ENCODE results near the gene HIVEP1. TPM values are rescaled to one million over a fixed set of nuclear protein-coding genes. Genes with fewer than 3 reads are reported as not detected.

Gene HIVEP1
- total and polyA plus RNA-seq, 5 donors, result 5.1 to 16.9 (median 14.4) TPM

- Histone ChIP-seq H3K9me3 (ENCODE audit: control insufficient read depth, low read length) (no peaks in the 10 kb centered on the region), H3K27me3 (ENCODE audit: control insufficient read depth, insufficient read depth) (no peaks in the 10 kb centered on the region), H3K4me3 (ENCODE audit: low read length) (no peak overlapping the region), H3K4me1 (ENCODE audit: control insufficient read depth, insufficient read depth, low read length) (no peaks in the 10 kb centered on the region), H3K27ac (ENCODE audit: low read length) (no peak overlapping the region)
- DNase-seq (no peak), ATAC-seq (no peak)
- intact Hi-C loops (cut with DNase I), result no loop called here
These were observed 38.0 kb upstream of the HIVEP1 start for GRCh38 chr6:11974089-11974488.

- Histone ChIP-seq H3K27me3 (ENCODE audit: control insufficient read depth, insufficient read depth) (no peaks in the 10 kb centered on the region), H3K4me3 (ENCODE audit: low read length) (no peak overlapping the region), H3K4me1 (ENCODE audit: control insufficient read depth, insufficient read depth, low read length) (no peaks in the 10 kb centered on the region), H3K27ac (ENCODE audit: low read length) (no peak overlapping the region), H3K9me3 (ENCODE audit: control insufficient read depth, low read length) (no peaks in the 10 kb centered on the region)
- ATAC-seq, result no peak
- WGBS, result 81% methylated on average over 14 of the region's 14 CpGs
- intact Hi-C loops (cut with DNase I), result no loop called here
- peak in 1 of 3 donors; percentile 50 for DNase-seq
These were observed 36.6 kb upstream of the HIVEP1 start for GRCh38 chr6:11975353-11975977.

- no peak overlapping the region for H3K4me3 ChIP-seq (ENCODE audit: low read length)
- no peaks in the 10 kb centered on the region for H3K4me1 ChIP-seq (ENCODE audit: control insufficient read depth, insufficient read depth, low read length)
- no peak overlapping the region for H3K27ac ChIP-seq (ENCODE audit: low read length)
- no peak for ATAC-seq
- 70% methylated on average over 1 of the region's 1 CpG for WGBS
- no peaks in the 10 kb centered on the region for H3K9me3 ChIP-seq (ENCODE audit: control insufficient read depth, low read length)
- DNase-seq, result no peak
- no peaks in the 10 kb centered on the region for H3K27me3 ChIP-seq (ENCODE audit: control insufficient read depth, insufficient read depth)
- intact Hi-C loops (cut with DNase I), result no loop called here
These were observed 35.6 kb upstream of the HIVEP1 start for GRCh38 chr6:11976489-11976888.

GRCh38 chr6:11977193-11977592 is 34.9 kb upstream of the HIVEP1 start:
- no peaks in the 10 kb centered on the region for H3K9me3 ChIP-seq (ENCODE audit: control insufficient read depth, low read length)
- no peak for ATAC-seq
- H3K4me1 ChIP-seq (ENCODE audit: control insufficient read depth, insufficient read depth, low read length), result no peaks in the 10 kb centered on the region
- no peaks in the 10 kb centered on the region for H3K27me3 ChIP-seq (ENCODE audit: control insufficient read depth, insufficient read depth)
- 94% methylated on average over 5 of the region's 5 CpGs for WGBS
- DNase-seq, result no peak
- H3K27ac ChIP-seq (ENCODE audit: low read length), result no peak overlapping the region
- intact Hi-C loops (cut with DNase I), result no loop called here
- H3K4me3 ChIP-seq (ENCODE audit: low read length), result no peak overlapping the region

GRCh38 chr6:11977738-11978137 is 34.4 kb upstream of the HIVEP1 start:
- intact Hi-C loops (cut with DNase I), result no loop called here
- Histone ChIP-seq H3K4me3 (ENCODE audit: low read length) (no peak overlapping the region), H3K27ac (ENCODE audit: low read length) (no peak overlapping the region), H3K27me3 (ENCODE audit: control insufficient read depth, insufficient read depth) (no peaks in the 10 kb centered on the region), H3K9me3 (ENCODE audit: control insufficient read depth, low read length) (no peaks in the 10 kb centered on the region), H3K4me1 (ENCODE audit: control insufficient read depth, insufficient read depth, low read length) (no peaks in the 10 kb centered on the region)
- DNase-seq (no peak), ATAC-seq (no peak)
- whole genome bisulfite sequencing, result 98% methylated on average over 3 of the region's 3 CpGs

- H3K27ac ChIP-seq (ENCODE audit: low read length), result no peak overlapping the region
- no peaks in the 10 kb centered on the region for H3K9me3 ChIP-seq (ENCODE audit: control insufficient read depth, low read length)
- intact Hi-C loops (cut with DNase I), result no loop called here
- no peaks in the 10 kb centered on the region for H3K27me3 ChIP-seq (ENCODE audit: control insufficient read depth, insufficient read depth)
- 54% methylated on average over 1 of the region's 1 CpG for WGBS
- DNase-seq (no peak), ATAC-seq (no peak)
- no peak overlapping the region for H3K4me3 ChIP-seq (ENCODE audit: low read length)
- H3K4me1 ChIP-seq (ENCODE audit: control insufficient read depth, insufficient read depth, low read length), result no peaks in the 10 kb centered on the region
These were observed 33.7 kb upstream of the HIVEP1 start for GRCh38 chr6:11978169-11978987.

GRCh38 chr6:11979866-11980265 is 32.2 kb upstream of the HIVEP1 start:
- intact Hi-C loops (cut with DNase I), result no loop called here
- ATAC-seq, result no peak
- H3K9me3 ChIP-seq (ENCODE audit: control insufficient read depth, low read length), result no peaks in the 10 kb centered on the region
- WGBS, result 95% methylated on average over 6 of the region's 6 CpGs
- no peak for DNase-seq
- no peaks in the 10 kb centered on the region for H3K27me3 ChIP-seq (ENCODE audit: control insufficient read depth, insufficient read depth)
- H3K4me3 ChIP-seq (ENCODE audit: low read length), result no peak overlapping the region
- H3K27ac ChIP-seq (ENCODE audit: low read length), result no peak overlapping the region
- H3K4me1 ChIP-seq (ENCODE audit: control insufficient read depth, insufficient read depth, low read length), result no peaks in the 10 kb centered on the region

GRCh38 chr6:11983306-11983705 is 28.8 kb upstream of the HIVEP1 start:
- Histone ChIP-seq H3K4me1 (ENCODE audit: control insufficient read depth, insufficient read depth, low read length) (no peaks in the 10 kb centered on the region), H3K4me3 (ENCODE audit: low read length) (no peak overlapping the region), H3K27ac (ENCODE audit: low read length) (no peak overlapping the region), H3K9me3 (ENCODE audit: control insufficient read depth, low read length) (no peaks in the 10 kb centered on the region), H3K27me3 (ENCODE audit: control insufficient read depth, insufficient read depth) (no peaks in the 10 kb centered on the region)
- 87% methylated on average over 5 of the region's 5 CpGs for WGBS
- DNase-seq (no peak), ATAC-seq (no peak)
- intact Hi-C loops (cut with DNase I), result no loop called here

- no peaks in the 10 kb centered on the region for H3K4me1 ChIP-seq (ENCODE audit: control insufficient read depth, insufficient read depth, low read length)
- no peak for ATAC-seq
- 90% methylated on average over 2 of the region's 2 CpGs for WGBS
- no peak overlapping the region for H3K27ac ChIP-seq (ENCODE audit: low read length)
- no peak for DNase-seq
- no peaks in the 10 kb centered on the region for H3K9me3 ChIP-seq (ENCODE audit: control insufficient read depth, low read length)
- H3K4me3 ChIP-seq (ENCODE audit: low read length), result no peak overlapping the region
- H3K27me3 ChIP-seq (ENCODE audit: control insufficient read depth, insufficient read depth), result no peaks in the 10 kb centered on the region
- intact Hi-C loops (cut with DNase I), result no loop called here
These were observed 24.7 kb upstream of the HIVEP1 start for GRCh38 chr6:11987386-11987785.

GRCh38 chr6:11989386-11989785 is 22.7 kb upstream of the HIVEP1 start:
- Histone ChIP-seq H3K27me3 (ENCODE audit: control insufficient read depth, insufficient read depth) (no peaks in the 10 kb centered on the region), H3K4me3 (ENCODE audit: low read length) (no peak overlapping the region), H3K4me1 (ENCODE audit: control insufficient read depth, insufficient read depth, low read length) (no peaks in the 10 kb centered on the region), H3K9me3 (ENCODE audit: control insufficient read depth, low read length) (no peaks in the 10 kb centered on the region), H3K27ac (ENCODE audit: low read length) (no peak overlapping the region)
- intact Hi-C loops (cut with DNase I), result no loop called here
- no peak for ATAC-seq
- 61% methylated on average over 2 of the region's 2 CpGs for WGBS
- DNase-seq, result no peak

GRCh38 chr6:11992086-11992485 is 20.0 kb upstream of the HIVEP1 start:
- no peak for ATAC-seq
- no peaks in the 10 kb centered on the region for H3K9me3 ChIP-seq (ENCODE audit: control insufficient read depth, low read length)
- no peak for DNase-seq
- no peak overlapping the region for H3K4me3 ChIP-seq (ENCODE audit: low read length)
- H3K27ac ChIP-seq (ENCODE audit: low read length), result no peak overlapping the region
- no peaks in the 10 kb centered on the region for H3K4me1 ChIP-seq (ENCODE audit: control insufficient read depth, insufficient read depth, low read length)
- intact Hi-C loops (cut with DNase I), result no loop called here
- WGBS, result 96% methylated on average over 2 of the region's 2 CpGs
- no peaks in the 10 kb centered on the region for H3K27me3 ChIP-seq (ENCODE audit: control insufficient read depth, insufficient read depth)

Measured in right cardiac atrium (tissue), 5 donors.